Stimulated activated CD8-positive, alpha-beta memory T cell treated with anti-CD3 and anti-CD28 coated beads, Interleukin-4, amount 100 ng/mL, for 1 hour (primary cell): ENCODE results near the gene RAB1A.
A peak's percentile ranks its signal among the peaks of the same experiment; 100 is the strongest.

ENCODE experiments used
- DNase-seq, 2 donors: peaks; one replicate each; pipeline ENCODE4 v3.0.0-alpha.2; 2020; ENCODE audit warnings: low read depth in 2 of 2, low spot score in 1 of 2

RAB1A gene

DNA sequence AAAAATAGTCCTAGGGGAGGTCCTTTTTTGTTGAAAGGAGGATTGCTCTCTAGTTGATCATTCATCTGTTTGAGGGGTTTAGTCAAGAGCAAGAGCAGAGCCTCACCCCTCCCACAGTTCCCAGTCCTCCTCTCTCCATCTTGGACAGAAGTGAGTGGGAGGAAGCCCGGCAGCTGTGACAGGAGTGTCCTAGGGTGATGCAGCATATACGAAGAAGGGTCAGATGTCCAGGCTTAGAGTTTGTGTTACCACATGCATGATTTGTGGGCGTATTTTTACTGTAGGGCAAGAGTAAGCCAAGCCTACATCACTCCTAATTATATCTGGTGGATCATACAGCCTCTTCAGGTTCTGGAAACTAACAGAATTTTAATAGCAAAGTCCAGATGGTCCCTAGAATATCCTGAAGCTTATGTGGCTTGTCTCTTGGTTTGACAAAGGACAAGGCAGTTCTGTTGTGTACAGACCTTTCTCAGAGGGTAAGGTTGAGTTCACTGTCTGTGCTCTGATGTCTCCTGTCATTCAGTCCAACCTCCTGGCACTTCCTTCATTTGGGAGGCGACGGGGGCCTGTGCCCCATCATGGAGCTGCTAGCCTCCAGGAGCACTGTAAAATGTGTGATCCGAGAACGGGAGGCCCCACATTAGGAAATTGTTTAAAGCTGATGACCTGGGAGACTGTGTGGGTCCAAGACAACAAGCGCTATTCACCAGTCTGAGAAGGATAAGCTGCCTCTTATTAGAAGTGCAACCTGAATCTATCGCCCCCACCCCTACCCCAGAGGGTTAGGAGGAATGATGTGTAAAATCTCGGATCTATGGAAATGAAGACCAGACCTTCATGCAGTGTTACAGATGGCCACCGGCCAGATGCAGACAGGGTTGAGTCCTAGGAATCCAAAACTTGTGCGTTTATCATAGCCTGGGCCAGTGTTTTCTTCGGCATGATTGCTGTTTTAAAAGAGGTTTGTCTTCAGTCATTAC lies 66.8 kb downstream of the RAB1A start:
- no peak for DNase-seq

DNA sequence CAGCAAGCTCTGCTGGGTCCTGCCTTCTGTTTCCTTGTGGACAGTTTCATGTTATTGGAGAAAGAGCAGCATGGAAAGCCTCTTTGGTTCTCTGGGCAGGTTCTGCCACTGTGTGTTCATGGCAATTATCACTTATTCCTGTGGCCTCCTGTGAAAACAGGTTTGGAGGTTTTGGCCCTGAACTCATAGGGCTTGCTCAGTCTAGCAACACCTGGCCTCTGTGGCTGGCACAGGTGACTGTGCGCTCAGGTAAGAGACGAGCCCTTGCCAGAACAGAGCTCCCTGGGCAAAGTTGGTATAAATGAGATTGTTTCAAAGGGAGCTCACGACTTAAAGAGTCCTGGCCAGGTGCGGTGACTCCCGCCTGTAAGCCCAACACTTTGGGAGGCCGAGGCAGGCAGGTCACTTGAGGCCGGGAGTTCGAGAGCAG lies 68.0 kb downstream of the RAB1A start:
- DNase-seq: no peak

DNA sequence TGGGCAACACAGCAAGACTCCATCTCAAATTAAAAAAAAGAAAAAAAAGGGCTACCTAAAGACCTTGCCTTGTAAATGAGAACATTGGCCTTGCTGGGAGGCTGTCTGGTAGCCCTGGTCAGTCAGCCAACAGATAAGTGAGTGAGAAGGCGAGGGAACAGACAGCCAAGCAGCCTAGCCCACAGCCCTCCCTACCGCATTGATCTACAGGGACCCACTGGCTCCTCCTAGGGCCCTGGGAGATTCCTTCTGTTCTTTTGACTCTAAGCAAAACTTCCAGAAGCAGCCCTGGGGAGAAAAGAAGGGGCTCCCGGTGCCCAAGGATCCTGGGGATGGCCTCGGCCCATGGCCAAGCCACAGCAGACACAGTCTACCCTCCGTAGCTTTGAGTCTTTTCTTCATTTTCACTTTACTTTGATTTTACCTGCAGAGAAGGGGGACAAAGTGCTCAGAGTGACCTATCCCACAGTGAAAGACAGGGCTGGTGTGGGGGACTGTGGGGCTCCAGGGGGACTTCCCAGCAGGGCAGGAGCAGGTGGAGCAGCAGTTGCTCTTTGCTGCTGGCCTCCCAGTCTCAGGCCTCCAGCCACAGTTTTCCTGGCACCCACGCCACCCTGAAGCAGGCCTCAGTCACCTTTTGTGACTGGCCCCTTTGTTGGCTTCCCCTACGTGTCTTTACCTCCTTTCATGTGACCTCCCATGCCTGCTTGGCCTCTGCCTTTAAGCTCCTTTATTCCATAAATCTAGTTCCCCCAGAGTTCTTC lies 68.6 kb downstream of the RAB1A start:
- no peak for DNase-seq

DNA sequence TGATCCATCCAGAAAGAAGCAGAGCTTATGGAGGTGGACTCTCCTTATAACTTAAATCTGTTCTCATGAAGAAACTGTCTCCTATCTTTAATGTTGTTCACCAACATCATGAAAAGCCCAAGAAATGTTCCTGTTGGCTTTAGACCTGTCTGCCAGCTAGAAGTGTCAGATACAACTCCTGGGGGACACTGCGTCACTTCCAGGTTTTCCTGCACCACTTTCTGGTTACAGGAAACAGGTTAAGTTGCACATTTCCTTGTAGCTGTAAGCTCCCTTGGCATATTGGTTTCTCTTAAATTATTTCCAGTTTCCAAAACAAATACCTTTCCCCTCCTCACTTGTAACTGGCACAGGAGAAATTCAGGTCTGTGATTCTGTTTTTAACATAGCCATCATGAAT lies 70.8 kb downstream of the RAB1A start:
- DNase-seq: no peak

DNA sequence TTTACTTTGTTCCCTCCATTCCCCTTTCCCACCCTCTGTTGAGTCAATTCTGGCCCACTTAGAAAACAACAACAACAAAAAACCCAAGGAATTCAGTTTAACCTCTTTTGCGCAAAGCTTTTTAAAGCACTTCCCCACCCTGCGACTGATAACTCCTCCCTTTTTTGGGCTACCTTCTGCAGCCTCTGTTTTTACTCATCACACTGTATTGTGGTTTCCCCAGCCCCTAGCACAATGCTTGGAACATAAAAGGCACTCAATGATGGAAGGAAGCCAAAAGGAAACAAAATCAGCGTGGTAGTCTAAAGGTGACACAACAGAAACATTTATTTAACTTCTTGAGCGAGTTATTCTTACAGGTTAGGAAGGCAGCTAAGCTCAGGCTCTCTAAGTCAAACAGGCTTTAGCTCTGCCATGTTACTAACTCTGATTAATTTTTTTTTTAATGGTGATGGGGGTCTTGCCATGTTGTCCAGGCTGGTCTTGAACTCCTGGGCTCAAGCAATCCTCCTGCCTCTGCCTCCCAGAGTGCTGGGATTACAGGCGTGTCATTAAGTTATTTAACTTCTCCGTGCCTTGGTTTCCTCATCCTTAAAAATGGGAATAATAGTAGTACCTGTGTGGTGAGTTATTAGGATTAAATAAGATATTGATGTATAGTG lies 72.4 kb downstream of the RAB1A start:
- DNase-seq: peak in 1 of 2 donors; percentile 25

DNA sequence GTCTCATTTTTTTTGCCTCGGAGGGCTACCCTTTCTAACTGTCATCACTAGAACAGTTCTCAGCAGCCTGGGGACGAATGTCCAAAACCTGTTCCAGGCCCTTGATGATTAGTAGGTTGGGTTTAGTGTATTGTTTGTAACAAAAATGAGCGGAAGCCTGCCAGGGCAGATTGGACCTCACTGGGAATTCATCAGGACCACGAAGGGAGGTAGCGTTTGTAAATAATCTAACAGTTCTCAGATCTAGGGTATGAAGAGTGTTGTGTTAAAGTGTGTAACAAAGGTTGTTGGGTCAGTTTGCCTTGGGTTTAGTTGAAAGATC lies 72.9 kb downstream of the RAB1A start:
- DNase-seq: no peak

DNA sequence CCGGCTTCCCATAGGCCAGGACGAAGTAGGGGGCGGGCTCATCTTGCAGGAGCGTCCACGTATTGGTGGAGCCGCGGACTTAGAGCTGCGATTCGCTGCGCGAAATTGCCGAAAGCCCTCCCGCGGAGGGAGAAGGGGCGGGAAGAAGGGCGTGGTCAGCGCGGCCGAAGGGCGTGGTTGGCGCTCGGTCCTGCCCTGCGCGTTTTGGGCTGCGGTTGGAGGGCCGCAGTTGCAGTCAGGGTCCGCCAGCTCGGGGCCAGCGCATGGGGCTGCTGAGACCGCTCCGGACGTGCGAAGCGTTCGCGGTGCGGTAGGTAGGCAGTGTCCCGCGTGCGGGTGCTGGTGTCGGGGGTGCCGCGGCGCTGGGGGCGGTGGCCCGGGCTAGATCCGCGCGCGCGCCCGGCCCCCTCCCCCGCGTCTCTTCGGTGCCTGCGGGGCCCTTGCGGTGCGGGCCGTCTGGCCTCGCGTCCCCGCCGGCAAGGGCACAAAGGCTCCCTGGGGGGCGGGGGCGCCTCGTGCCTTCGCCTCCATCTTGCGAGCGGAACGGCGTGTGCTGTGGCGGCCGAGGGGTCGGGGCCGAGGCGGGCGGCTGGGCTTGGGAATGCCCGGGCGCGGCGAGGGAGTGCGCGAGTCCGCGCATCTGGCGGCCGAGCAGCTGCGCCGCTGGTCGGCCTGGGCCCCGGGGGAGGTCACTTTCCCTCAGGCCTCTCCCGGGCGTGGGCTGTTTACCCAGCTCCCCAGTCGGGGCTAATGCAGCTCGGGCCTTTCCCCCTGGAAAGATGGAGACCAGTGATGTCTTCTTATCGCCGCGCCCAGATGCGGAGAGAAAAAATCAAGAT lies 73.5 kb downstream of the RAB1A start, which contains the start of gene CEP68:
Gene CEP68 (plus strand): TSS at position 202 of the 839 bp plus-strand sequence. CDS start 13,029 bp downstream, outside the sequence.
- DNase-seq: peak; percentile 90 to 93

DNA sequence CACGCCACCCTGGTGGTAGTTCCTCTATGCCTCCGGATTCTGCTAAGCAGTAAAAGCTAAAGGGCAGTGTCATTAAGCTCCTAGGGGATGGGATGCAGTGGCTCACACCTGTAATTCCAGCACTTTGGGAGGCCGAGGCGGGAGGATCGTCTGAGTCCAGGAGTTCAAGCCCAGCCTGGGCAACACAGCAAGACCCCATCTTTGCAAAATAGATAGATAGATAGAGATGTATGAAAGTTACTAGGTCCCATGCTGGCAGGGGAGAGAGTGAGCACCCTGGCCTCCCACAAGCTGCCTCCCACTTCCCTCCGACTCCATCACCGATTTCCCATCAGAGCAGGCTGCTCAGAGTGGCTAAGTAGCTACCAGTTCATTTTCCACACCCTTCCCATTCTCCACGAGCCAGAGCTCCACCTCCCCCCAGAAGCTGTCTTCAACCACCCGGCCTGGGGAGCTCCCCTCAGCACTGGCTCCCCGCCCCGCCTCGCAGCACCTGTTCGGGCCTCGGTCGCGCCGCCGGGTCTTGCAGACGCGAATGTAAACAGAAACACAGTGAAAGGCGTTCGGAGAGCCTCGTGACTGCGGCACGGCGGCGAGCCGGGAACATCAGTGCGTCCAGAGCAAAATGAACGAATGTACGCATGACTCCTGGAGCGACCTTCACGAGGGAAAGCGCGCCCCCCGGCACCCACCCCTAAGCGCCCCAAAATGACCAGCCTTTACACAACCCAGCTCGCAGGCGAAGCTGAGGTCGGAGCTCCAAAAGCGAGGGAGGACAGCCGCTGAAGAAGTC lies 74.3 kb downstream of the RAB1A start:
- peak in 1 of 2 donors; percentile 36 for DNase-seq

DNA sequence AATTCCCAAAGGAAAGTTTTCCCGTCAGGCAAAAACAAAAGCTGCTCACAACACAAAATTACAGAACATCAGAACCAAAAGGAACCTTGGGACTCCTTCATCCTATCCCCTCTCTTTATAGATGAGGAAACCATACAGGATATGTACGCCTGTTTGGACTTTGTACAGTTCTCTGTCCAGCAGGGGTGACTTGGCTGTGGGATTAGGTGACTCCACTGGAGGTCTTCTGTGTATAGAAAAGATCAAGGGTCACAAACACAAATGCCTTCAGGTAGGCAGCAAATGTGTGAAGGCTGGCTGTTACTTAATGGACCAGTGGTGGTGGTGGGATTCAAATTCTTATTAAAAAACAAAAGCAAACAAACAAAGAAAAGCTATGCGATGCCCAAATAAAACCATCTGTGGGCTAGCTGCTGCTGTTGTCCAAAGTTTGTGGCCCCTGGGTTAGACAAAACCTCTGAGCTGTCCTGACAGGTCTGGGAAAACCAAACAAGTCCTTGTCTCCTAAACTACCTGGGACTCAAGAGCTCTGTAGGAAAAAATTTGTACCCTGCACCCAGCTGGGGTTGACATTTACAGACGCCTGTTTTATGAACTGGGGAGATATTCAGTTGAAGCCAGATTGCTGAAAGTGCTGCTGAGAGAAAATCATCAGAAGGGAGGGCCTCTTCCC lies 75.0 kb downstream of the RAB1A start:
- DNase-seq: no peak

DNA sequence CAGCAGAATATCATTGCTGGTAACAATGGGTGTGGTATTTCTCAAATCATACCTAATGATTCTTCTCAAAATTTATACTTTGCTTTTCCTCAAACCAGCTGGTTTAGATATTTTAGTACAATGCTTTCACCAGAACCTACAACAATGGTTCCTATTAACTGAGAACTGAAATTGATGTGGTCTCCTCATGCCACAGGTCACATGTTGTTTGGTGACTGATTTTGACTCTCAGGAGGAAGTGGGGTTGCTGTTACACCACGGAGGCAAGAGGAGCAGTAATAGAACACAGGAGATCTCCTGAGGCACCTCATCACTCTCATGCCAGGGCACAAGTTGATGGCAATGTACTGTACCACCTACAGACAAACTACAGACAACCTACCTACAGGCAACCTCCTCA lies 76.7 kb downstream of the RAB1A start:
- DNase-seq: no peak

DNA sequence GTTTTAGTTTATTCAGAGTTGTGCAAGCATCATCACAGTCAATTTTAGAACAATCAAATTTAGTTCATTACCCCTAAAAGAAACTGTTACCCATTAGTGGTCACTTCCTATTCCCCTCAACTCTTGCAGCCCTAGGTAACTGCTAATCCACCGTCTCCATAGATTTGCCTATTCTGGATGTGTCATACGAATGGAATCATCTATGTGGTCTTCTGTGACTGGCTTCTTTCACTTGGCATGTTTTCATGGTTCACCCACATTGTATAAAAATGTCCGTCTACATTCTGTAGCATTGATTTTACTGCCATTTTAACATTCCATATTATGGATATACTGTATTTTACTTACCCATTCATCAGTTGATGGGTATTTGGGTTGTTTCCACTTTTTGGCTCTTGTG lies 79.0 kb downstream of the RAB1A start:
- no peak for DNase-seq

DNA sequence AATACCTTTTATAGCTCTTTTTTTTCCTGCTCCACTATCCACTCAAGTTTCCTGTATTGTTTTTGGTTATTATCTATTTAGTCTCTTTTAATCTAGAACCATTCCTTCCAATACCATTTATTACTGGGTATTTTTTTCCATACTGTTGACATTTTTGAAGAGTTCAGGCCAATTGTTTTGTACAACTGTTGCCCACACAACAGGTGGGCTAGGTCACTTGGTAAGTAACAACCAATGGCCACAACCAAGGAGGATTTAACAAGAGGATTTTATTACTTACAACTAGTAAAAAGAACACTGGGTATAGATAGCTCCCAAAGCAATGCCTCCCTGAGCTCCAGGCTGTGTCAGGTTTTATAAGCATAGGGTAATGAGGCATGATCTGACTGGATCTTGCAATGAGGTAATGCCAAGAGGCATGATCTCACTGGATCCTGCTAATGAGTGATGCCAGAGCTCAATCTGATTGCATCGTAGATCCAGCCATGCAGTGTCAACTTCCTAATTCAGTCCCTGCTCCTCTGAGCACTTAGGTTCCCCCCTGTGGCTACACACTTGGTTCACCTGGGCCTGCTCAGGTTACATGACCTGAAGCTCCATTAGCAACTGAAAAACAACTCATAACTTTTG lies 80.8 kb downstream of the RAB1A start:
- DNase-seq: no peak

DNA sequence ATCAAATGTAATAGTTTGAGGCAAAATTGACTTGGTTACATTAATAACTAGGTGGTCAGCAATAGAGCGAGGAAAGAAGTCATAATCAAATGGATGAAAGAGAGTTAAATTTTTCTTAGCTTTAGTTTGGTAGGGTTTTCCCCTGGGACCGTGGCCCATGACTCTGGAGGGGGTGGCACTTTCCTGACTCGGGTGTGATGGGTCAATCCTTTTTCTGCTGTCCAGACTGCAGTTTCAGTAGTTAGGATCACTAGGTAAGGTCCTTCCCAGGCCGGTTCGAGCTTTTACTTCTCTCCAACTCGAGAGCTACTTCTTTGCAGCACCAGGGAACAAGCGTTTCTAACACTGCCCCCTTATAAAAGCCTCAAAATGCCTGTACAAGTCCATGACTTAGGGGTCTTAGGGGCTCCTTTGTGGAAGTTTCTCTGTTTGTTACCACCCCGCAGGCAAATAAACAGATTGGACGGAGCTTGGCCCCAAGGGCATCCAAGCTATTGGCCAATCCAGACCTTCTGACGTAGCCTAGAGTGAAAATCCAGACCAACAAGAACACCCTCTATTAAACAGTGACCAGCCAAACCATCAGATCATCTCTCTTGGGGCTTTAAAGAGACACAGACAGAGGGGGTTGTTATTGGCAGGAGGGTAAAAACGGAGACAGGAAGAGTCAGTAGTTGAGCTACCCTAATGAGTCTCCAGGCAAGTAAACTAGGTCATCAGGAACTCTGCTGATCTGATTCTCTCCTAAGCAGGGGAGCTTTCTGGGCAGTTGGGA lies 83.1 kb downstream of the RAB1A start:
- DNase-seq: no peak

DNA sequence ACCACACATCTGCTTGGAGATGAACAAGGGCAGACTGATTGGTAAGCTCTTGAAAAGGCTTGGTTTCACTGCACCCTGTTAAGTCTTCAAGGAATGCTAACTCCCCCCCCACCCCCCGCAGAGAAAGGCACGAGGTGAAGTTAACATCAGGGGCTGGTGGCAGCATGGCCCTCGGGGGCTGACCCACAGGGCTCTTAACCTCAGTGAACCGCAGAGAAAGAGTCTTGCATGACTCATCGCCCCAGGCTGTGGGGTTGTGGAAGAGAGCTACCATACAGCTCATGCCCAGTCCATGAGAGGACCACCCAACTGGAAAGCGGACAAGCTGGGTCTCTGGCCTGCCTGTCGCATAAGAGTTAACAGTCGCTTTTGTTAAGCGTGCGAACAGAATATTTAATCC lies 84.3 kb downstream of the RAB1A start:
- DNase-seq: no peak

DNA sequence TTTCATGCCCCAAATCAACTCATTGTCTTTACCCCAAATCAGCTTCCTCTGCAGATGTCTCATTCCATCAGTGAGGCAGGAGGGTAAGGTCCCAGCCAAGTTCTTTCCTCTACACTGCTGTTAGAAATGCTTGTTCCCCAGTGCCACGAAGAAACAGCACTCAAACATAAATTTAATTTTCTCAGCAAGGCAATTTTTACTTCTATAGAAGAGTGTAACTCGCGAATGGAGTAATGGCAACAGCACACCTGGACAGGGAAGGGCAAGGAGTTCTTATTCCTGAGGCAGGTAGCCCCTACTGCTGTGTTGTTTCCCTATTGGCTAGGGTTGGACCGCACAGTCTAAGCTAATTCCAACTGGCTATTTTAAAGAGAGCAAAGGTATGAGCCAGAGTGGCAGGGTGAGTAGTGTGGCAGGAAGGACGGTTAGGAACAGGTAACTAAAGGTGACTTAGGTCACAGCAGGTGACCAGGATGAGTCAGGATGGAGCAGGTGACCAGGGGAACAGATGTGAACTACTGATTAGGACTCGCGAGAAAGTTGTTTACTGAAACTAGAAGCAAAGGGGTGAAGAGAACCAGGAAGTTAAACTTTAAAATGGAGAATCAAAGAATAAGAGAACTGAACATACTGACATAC lies 85.7 kb downstream of the RAB1A start:
- no peak for DNase-seq

DNA sequence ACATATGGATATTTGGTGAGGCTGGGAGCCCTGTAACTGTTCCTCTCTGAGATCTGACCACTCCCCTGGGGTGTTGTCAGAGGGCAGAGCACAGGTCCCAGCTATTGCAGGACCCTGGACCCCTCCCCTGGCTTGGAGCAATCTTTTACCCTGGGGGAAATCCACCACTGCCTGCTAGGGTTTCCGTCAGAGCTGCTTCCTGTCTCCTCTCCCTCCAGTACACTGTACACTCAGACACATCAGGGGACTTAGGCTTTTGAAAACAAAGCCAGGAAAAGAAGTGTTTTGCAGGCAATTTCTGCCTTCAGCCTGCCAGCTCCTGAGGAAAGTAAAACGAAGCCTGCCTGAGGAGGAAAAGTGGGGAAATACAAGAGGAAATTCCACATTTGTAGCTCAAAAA lies 86.9 kb downstream of the RAB1A start:
- DNase-seq: no peak

DNA sequence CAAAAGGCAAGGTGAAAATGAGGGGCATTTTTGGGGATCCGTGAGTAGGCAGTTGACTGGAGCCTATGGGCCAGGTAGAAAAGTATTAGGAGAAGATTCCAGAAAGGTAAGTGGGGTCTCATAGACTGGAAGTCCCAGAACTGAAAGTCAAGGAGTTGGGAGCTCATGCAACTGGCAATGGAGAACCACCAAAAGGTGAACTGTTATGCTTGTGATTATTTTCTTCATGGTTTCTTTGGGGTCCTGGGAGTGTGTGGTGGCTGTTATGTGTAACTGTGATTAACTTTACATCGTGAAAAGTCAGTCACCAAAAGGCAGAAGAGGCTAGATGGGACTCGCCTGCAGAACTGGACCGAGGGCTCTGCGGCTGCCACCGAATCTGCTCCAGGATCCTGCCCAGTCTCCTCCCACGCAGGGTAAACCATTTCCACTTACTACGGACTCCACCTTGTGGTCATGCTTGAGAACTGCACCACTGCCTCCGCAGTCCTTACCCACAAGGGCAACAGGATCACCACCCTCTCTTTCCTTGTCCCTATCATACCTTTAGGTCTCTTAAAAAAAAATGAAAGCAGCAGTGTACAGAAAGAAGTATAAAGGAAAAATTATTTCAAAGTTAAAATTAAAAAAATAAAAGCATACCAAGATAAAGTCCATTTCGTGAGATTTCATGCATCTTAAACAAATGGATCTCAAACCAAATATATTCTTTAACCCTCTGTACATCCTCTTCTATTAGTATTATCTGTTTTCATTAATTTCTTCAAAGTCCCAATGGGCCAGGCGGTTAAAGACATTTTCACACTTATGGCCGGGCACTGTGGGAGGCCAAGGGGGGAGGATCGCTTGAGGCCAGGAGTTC lies 89.3 kb downstream of the RAB1A start:
- DNase-seq: peak; percentile 39 to 57
